ENCODE measurements around the gene CALCOCO1.

Gene CALCOCO1

GRCh38 chr12:53751336-53752191 lies 24.3 kb upstream of the CALCOCO1 start, which contains the start of gene CISTR:
CISTR (minus strand) TSS chr12:53751979.
- peak; percentile 29 for DNase-seq

- peak; percentile 27 for DNase-seq
These were observed 23.6 kb upstream of the CALCOCO1 start for GRCh38 chr12:53750812-53751335.

- no peak for DNase-seq
These were observed 22.9 kb upstream of the CALCOCO1 start for GRCh38 chr12:53749986-53750811.

- no peak for DNase-seq
These were observed 21.0 kb upstream of the CALCOCO1 start for GRCh38 chr12:53748072-53748840.

- no peak for DNase-seq
These were observed 19.8 kb upstream of the CALCOCO1 start for GRCh38 chr12:53747095-53747494.

- DNase-seq = peak; percentile 86
These were observed 19.4 kb upstream of the CALCOCO1 start for GRCh38 chr12:53746592-53747092.

- no peak for DNase-seq
These were observed 17.5 kb upstream of the CALCOCO1 start for GRCh38 chr12:53744751-53745150.

GRCh38 chr12:53744130-53744441 lies 16.8 kb upstream of the CALCOCO1 start:
- no peak for DNase-seq

- peak; percentile 53 for DNase-seq
These were observed 16.2 kb upstream of the CALCOCO1 start for GRCh38 chr12:53743266-53744129.

- no peak for DNase-seq
These were observed 12.9 kb upstream of the CALCOCO1 start for GRCh38 chr12:53740130-53740491.

GRCh38 chr12:53739214-53740129 lies 12.2 kb upstream of the CALCOCO1 start:
- no peak for DNase-seq

- DNase-seq = peak; percentile 67
These were observed 11.4 kb upstream of the CALCOCO1 start for GRCh38 chr12:53738406-53739213.

GRCh38 chr12:53737951-53738405 lies 10.7 kb upstream of the CALCOCO1 start:
- no peak for DNase-seq

- no peak for DNase-seq
These were observed 10.0 kb upstream of the CALCOCO1 start for GRCh38 chr12:53737093-53737808.

GRCh38 chr12:53736592-53736991 lies 9.3 kb upstream of the CALCOCO1 start:
- no peak for DNase-seq

GRCh38 chr12:53735556-53735955 lies 8.3 kb upstream of the CALCOCO1 start:
- no peak for DNase-seq

- DNase-seq = no peak
These were observed 7.2 kb upstream of the CALCOCO1 start for GRCh38 chr12:53734425-53734824.

- no peak for DNase-seq
These were observed 6.6 kb upstream of the CALCOCO1 start for GRCh38 chr12:53733807-53734200.

Measured in activated naive CD4-positive, alpha-beta T cell treated with anti-CD3 and anti-CD28 coated beads, Interleukin-2, amount 50 U/mL, for 16 hours (primary cell).